Measurements from ENCODE around the gene FOLR3.

DNA sequence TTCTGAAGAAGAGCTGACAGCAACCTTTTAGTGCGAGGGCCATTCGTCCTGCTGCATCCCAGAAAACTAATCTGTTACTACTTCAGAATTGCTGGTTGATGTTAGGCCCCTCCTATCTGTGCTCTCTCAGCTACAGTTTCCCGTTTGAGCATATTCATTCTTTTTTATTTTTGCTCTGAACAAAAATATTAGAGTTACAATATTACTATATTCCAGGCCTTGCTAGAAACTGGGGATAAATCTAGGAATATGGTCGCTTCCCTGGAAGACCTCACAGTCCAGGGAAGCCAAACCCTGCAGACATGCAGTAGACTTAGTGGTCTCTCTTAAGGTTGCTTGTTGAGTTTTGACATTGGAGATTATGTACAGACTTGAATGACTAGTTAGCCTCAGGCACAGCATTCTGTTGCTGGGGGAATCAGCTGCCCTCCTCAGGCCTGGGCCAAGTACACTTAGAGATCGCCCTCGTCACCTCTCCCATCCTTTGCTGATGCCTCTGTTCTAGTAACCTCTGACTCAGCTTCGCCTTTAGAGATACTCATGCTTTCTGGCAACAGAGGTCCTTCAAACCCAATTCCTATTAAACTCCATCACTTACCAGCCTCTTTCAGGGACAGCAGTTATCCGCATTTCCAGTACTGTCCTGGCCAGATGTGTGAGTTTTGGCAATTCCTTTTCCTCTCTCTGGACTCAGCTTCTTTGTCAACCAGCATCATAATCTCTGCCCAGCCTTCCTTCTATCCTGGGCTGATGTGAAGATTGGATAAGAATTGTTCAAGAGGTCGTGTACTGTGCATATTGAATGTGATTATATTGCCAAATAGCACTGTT lies 22.3 kb upstream of the FOLR3 start:
- TF ChIP-seq POLR2A (IDR thresholded peaks at IDR 0.05; ENCODE audit: low read length) (no peak), GATA1 (IDR thresholded peaks at IDR 0.05; ENCODE audit: low read depth, low read length) (no peak)
